HT-29 (cell line): ENCODE measurements around the gene CD27. TPM values are rescaled to one million over a fixed set of nuclear protein-coding genes. Genes with fewer than 3 reads are reported as not detected.

ENCODE experiments used
- DNase-seq: peaks from one replicate; pipeline ENCODE4 v3.0.0-alpha.2; 2015; ENCODE audit warnings: low spot score
- total RNA-seq: library from RNA; depleted of rRNA; stranded (reverse); fragments of >200 nt; shearing (Covaris generic); gene quantifications from 2 replicates; pipeline ENCODE4 v1.2.3, GENCODE V29; 2014

CD27 gene
- total RNA-seq, 1 experiment from 2014 or later: 0.23 TPM

- no peak for DNase-seq
Measured at GRCh38 chr12:6434205-6435140, 10.3 kb upstream of the CD27 start.

DNA sequence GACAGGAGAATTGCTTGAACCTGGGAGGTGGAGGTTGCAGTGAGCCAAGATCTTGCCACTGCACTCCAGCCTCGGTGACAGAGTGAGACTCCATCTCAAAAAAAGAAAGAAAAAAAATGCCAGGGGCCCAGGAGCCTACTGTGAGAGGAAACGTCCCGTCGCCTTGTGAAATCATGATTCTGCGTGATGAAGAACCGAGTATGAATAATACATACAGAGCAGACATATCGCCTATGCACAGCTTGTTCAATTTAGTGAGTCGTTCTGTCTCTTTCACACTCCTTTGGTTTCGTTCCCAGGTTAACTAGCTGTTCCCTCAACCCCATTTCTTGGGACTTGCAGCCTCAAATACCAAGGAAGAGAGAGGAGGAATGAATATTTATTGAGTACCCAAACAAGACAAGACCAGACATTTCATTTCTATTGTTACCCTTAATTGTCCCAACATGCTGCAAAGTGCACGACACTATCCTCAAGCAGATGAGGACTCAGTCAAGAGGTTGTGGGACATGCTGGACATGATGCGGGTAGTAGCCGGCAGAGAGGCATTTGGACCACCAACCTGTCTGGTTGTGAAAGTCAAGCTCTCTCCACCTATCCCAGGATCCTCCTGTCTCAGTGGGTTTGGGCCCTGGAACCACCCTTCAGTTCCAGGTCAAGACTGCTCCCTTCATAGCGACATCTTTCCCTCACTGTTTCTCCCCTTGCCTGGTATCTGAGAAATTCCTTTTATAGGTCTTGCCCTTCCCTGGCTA, 8.6 kb upstream of the CD27 start:
- DNase-seq: no peak

GRCh38 chr12:6437586-6437985, 7.2 kb upstream of the CD27 start:
- no peak for DNase-seq

DNA sequence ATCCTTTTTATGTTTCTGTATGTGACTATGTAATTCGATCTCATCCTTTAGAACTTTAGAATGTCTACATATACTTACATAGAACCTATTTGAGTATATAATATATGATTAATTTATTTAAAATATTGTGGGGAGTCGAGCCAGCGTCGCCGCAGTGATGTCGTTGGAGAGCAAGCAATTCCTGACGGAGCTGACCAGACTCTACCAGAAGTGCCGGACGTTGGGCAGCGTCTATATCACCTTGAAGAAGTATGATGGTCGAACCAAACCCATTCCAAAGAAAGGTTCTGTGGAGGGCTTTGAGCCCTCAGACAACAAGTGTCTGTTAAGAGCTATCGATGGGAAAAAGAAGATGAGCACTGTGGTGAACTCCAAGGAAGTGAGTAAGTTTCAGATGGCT, 6.4 kb upstream of the CD27 start:
- DNase-seq: no peak

- no peak for DNase-seq
Measured at GRCh38 chr12:6440391-6440790, 4.4 kb upstream of the CD27 start.

- no peak for DNase-seq
Measured at GRCh38 chr12:6442836-6443235, 1.9 kb upstream of the CD27 start.

GRCh38 chr12:6443361-6443983, 1.3 kb upstream of the CD27 start:
- DNase-seq: no peak

- no peak for DNase-seq
Measured at GRCh38 chr12:6444031-6444430, 724 bp upstream of the CD27 start.

- no peak for DNase-seq
Measured at GRCh38 chr12:6450091-6450868, 5.5 kb downstream of the CD27 start.

DNA sequence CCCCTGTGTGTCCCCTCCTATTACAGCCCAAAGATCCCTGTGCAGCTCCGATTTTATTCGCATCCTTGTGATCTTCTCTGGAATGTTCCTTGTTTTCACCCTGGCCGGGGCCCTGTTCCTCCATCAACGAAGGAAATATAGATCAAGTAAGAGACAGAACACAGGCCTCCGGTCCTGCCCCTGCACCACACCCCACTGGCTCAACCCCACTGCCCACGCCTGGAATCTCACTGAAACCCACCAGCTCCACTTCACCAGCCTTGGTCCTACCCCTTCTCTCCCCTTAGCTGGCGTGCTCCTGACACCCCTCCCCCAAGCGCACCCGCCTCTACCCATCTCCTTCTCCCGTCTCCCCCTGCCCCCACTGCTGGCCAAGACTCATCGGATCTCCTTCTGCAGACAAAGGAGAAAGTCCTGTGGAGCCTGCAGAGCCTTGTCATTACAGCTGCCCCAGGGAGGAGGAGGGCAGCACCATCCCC, 6.2 kb downstream of the CD27 start:
- DNase-seq: no peak

DNA sequence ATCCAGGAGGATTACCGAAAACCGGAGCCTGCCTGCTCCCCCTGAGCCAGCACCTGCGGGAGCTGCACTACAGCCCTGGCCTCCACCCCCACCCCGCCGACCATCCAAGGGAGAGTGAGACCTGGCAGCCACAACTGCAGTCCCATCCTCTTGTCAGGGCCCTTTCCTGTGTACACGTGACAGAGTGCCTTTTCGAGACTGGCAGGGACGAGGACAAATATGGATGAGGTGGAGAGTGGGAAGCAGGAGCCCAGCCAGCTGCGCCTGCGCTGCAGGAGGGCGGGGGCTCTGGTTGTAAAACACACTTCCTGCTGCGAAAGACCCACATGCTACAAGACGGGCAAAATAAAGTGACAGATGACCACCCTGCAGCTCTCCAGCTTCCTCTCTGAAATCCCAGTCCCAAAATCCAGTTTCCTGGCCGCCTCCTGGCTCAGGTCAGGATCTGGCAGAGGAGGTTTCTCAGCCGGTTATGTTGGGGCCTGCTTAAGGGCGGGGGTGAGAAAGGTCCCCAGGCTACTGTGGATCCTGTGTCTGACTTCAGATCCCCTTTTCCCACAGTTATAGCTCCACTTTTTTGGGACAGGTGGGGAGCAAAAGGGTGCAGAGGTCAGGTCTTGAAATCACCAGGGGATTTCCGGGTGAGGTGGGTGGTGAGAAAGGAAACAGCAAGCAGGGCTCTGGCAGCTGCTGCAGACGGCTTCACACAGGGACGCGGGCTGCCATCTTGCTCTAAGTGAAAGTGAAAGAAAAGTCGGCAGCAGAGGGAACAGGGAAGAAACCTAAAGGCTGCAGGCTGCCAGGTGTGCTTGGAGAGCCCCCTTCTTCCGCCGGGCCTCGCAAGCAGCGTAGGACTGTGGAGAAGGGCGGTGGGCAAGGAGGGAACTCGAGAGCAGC, 6.8 kb downstream of the CD27 start, which contains the start of gene TAPBPL:
Gene TAPBPL (plus strand): TSS at position 695 of the 897 bp plus-strand sequence. CDS start 207 bp downstream, outside the sequence.
- DNase-seq: peak; percentile 70

- DNase-seq: no peak
Measured at GRCh38 chr12:6452245-6452943, 7.6 kb downstream of the CD27 start.

GRCh38 chr12:6452944-6453630, 8.3 kb downstream of the CD27 start:
- no peak for DNase-seq

DNA sequence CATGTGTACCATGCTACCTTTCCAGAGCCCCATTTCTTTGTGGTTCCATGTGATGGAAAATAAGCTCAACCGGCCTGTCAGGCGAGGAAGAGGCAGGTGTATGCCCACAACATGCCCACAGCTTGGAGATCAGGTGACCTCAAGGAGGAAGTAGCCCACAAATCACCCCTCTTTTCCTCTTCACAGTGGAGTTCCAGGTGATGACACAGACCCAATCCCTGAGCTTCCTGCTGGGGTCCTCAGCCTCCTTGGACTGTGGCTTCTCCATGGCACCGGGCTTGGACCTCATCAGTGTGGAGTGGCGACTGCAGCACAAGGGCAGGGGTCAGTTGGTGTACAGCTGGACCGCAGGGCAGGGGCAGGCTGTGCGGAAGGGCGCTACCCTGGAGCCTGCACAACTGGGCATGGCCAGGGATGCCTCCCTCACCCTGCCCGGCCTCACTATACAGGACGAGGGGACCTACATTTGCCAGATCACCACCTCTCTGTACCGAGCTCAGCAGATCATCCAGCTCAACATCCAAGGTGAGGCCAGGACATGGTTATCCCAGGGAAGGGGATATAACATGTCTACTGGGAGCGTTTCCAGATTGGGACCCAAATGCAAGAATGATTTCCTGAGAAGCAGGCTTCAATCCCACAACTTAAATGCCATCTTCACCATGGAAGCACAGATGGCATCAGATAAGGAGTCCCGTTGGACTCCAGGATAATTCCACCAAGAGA, 12.6 kb downstream of the CD27 start:
- DNase-seq: no peak

DNA sequence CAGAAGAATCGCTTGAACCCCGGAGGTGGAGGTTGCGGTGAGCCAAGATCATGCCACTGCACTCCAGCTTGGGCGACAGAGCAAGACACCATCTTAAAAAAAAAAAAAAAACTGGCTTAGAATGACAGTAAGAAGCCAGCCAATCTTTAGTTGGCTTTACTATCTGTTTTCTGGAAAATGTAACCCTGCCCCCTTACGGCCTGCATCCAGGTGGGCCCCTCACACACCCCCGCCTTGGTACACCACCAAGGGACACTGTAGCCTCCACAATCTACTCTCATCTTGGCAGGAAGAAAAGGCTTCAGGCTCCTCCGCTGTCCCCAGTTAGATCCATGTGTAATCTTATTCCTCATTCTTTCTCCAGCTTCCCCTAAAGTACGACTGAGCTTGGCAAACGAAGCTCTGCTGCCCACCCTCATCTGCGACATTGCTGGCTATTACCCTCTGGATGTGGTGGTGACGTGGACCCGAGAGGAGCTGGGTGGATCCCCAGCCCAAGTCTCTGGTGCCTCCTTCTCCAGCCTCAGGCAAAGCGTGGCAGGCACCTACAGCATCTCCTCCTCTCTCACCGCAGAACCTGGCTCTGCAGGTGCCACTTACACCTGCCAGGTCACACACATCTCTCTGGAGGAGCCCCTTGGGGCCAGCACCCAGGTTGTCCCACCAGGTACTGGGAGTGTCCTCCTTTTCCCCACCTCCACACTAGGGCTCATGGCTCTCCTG, 13.7 kb downstream of the CD27 start:
- DNase-seq: no peak

DNA sequence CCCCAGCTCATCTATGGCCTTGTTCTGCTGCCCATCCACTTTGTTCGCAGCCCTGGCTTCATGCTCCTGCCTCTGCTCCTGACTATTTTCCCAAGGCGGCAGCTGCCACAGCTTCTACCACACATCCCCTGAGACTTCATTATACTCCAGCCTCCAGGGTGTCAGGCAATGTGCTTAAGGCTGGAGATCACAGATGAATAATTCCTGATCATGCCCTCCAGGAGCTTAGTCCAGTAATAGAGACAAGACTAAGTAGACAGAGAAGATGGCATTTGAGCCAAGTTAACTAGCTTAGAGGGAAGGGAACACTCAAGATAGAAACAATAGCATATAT, 14.2 kb downstream of the CD27 start:
- DNase-seq: no peak

DNA sequence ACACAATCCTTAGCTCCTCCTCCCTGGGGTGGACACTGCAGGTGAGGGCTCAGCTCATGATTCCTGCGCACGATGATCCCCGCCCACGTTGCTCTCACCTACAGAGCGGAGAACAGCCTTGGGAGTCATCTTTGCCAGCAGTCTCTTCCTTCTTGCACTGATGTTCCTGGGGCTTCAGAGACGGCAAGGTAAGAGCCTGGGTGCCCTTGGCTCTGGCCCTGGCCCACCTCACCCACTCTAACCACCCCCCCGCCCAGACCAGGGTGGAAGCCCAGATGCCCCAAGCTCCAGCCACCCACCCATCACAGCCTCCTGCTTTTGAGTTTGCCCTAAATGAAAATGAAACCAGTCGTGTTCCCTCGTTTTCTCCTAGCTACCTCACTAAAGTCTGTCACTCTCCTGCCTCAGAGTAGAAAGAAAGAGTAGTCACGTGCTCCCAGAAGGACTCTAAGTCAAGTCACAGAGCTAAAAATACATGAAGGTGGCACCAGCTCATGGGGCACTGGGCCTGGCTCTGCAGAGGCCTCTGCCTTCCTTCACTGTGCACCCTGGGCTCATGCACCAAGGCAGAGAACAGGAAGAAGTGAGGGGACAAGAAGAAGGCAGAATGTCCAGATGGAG, 16.1 kb downstream of the CD27 start:
- DNase-seq: no peak
